ELR (cell line): ENCODE measurements around the gene GALNT8.

Experiments used
- DNase-seq: peaks from one replicate; pipeline ENCODE4 v3.0.0-alpha.2; 2015; ENCODE audit warnings: low read depth

Gene GALNT8

GRCh38 chr12:4796694-4797482 lies 76.7 kb downstream of the GALNT8 start:
- no peak for DNase-seq

DNA sequence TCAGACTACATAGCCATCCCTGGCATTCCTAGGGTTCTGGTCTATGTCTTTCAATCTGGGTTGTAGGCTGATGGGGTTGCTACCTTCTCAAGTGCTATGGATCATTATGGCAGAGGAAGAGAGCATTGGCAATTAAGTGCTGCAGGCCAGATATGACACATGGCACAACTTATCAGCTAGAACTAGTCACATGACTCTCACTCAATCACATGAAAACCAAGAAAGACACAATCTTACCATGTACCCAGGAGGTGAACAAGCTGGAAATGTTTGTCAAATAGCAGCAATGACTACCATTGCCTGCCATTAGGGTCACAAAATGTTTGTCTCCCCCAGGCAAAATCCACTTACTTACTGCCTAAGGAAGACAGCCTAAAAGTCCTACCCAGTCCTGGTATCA lies 80.4 kb downstream of the GALNT8 start:
- DNase-seq, result no peak

DNA sequence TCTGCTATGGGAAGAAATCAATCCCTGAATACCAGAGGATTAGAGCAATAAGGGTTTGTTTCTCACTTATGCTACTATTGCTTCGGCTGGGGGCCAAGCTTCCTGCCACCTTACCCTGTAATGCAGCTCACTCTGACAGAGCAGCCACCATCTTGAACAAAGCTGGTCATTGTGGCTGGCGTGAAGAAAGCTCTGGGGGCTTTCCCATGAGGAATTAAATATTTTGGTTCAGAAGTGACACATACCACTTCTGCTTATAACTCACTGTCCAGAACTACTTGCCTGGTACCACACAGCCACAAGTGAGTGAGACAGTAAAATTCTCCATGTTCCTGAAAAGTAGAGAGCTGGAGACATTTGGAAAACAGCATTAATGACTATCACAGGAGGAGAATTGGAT lies 82.6 kb downstream of the GALNT8 start:
- DNase-seq, result no peak

DNA sequence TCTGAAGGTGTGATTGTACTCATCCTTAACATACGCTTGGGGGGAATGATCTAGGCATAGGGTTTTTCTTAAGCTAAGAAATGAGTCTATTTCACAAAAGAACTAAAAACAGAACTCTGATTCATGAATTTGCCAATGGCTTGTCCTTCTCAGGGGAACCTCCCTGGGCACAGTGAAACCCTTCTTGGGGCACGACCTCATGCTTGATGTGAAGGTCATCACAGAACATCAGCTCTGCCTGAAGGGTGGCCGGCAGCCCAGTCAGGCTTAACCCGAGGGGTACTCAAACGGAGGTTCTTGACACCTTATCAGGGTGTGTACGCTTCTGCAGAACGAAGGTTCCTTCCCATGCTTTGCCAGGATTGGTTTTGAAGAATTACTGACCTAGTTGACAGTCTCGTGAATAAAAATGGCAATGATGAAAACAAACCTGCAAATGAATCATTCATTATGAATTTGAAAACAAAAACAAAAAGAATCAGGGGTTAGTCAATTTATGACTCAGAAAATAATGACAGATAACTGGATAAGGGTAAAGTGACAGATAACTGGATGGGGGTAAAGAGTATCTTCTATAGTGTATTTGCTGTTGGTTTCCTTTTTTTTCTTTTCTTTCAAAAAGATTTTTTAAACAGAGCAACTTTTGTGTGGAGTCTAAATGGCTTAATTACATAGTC lies 86.4 kb downstream of the GALNT8 start:
- DNase-seq, result no peak

GRCh38 chr12:4807116-4807783 lies 87.0 kb downstream of the GALNT8 start:
- DNase-seq, result no peak

DNA sequence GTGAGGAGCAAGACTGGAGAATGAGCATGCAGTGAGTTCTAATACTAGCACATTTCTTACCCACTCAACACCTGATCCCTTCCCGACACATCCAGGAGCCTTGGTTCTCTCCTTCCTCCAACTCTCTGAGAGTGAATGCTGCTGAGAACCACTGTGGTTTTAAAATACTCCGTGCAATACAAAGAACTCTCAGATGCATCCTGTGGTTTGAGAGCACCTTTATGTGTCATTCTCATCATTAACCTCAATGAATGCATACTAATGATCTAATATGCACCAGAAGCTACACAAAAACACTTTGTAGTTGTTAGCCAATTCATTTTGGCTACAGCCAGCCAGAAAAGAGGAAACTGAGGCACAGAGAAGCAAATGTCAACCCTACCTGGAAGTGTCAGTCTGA lies 87.6 kb downstream of the GALNT8 start:
- no peak for DNase-seq

GRCh38 chr12:4809013-4809448 lies 88.8 kb downstream of the GALNT8 start:
- DNase-seq, result no peak

- DNase-seq, result no peak
Measured at GRCh38 chr12:4809449-4810218, 89.4 kb downstream of the GALNT8 start.

GRCh38 chr12:4810219-4810671 lies 90.0 kb downstream of the GALNT8 start:
- no peak for DNase-seq

DNA sequence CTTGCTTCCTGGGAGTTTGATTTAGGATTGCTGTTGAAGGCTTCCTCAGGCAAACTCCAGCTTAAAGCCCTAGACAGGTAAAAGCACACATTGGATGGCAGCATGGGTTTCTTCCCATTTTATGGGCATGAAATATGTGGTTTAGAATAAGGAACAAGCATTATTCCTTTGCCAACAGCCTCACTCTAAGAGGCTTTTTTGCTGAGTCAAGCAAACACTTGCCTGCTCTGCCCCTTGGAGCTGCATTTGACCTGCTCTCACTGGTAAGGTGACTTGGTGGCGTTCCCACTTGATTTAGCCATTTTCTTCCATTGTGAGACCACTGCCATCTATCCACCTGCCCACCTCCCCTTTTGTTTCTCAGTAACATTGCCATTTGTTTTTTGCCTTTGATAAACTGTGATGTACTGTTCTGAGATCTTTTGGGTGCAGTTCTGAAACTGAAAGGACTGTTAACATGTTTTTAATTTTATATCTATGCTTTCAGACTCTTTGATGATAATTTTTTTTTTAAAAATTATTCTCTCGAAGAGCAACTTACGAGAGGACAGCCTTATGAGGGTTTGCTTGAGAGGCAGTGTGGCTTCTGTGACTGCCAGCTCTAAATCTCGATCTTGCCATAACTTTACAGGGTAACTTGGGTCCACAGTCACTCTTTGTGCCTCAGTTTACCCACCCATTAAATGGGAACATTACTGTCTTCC lies 92.6 kb downstream of the GALNT8 start:
- DNase-seq, result no peak

- DNase-seq, result no peak
Measured at GRCh38 chr12:4813741-4814140, 93.5 kb downstream of the GALNT8 start.

DNA sequence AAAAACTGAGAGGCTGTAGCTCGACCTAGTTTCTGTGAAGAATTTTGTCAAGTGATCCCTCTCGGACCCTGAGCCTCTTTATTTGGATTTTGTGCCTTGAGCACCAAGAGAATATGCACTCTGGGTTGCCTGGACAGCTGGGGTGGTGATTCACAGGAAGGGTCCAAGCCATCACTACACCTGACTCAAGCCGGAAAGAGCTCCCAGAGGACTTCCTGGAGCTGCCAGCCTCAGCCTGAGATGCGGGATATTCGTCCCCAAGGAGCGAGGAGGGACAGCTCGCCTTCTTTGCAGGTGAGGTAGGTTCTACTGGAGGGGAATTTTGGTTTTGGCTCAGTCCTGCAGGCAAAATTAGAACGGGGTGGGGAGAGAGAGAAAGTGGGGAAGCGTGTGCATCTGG lies 94.3 kb downstream of the GALNT8 start:
- DNase-seq, result no peak

DNA sequence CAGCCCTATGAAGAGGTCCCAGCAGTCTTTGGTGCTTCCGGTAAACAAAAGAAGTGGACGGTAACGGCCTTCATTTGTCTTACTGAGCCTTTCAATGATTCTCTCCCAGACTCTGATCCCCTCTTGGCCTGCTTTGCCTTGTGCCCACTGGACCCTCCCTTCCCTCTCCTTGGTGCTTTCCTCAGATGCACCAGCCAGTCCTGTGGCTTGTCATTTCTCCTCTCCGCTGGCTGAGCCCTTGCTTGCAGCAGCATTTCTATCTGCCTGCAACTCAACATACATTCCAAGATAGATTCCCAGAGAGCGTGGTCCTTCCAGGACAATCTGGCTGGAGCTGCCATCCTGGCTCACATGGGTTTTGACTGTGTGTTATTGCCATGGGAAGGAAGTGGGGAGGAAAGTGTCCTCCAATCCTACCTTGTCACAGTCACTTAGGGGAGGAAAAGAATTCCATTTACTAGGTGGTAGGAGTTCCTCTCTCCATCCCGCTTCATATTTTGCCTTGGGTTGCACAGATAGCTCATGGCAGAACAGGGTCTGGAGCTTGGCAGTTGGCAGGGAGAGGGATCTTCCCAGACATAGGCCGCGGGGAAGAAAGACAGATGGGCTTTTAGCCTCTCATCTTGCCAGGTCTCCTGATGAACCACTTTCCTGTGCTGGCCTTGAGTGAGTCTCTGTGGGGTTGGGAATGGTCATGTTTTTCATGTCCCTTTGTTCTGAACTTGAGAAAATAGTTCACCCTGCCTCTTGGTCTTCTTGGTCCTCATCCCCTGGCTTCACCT lies 96.7 kb downstream of the GALNT8 start:
- no peak for DNase-seq

- DNase-seq, result no peak
Measured at GRCh38 chr12:4817880-4818279, 97.7 kb downstream of the GALNT8 start.

- DNase-seq, result peak; percentile 33
Measured at GRCh38 chr12:4819654-4820053, 99.5 kb downstream of the GALNT8 start.

DNA sequence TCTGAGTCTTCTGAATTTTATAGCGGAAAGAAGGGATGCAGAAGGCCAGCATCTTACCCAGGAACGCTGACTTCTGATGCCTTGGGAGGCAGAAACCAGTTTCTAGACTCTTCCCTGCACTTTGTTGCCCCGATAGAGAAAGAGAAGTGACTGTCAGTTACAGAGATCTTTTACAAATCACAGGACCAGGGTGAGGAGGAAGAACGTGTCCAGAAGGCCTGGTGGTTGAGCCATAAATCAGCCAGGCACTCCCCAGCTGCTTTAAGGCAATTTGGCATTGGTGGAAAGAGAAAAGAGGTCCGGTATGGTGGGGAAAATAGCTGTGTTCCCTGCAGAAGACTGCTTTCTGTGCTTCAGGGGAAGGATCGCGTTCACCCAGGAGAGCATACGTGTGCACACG lies 100.8 kb downstream of the GALNT8 start:
- DNase-seq, result no peak
